Subcutaneous adipose tissue (tissue), 4 donors: ENCODE results near the gene EDNRA. TPM values are rescaled to one million over a fixed set of nuclear protein-coding genes. Genes with fewer than 3 reads are reported as not detected.

Source experiments
- total RNA-seq, 4 donors: library from RNA; depleted of rRNA; stranded (reverse); fragments of >200 nt; gene quantifications; one replicate each; pipeline ENCODE4 v1.1.0, GENCODE V29; 2016
- TF ChIP-seq, protein P1 (sequence below): fragments of 450-650 bp; IDR thresholded peaks from one replicate; pipeline ENCODE4 v1.5.1; 2016; ENCODE audit warnings: low read depth, mild to moderate bottlenecking, control low read depth, antibody characterized with exemption, moderate library complexity

The EDNRA gene
- total RNA-seq, 4 donors from 2014 or later: 2.9 to 8.0 (median 4.8) TPM

DNA sequence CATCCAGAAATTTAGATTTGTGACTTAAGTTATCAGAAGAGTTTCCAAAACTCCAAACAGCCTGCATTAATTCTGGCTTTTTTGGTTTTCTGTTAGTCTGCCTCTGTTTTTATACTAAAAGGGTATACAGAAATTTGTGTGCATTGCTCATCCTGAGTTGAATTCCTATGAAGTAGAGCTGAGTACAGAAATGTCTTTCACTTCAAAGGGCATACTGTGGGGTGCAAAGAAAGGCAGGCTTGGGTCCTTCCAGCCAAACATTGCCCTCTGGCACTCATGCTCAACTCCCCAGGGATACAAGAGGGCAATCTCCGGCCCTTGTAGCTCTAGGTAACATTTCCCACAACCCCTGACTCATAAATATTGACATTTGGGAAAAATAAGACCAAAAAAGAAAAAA lies 108.7 kb downstream of the EDNRA start:
- TF ChIP-seq, protein P1, sequence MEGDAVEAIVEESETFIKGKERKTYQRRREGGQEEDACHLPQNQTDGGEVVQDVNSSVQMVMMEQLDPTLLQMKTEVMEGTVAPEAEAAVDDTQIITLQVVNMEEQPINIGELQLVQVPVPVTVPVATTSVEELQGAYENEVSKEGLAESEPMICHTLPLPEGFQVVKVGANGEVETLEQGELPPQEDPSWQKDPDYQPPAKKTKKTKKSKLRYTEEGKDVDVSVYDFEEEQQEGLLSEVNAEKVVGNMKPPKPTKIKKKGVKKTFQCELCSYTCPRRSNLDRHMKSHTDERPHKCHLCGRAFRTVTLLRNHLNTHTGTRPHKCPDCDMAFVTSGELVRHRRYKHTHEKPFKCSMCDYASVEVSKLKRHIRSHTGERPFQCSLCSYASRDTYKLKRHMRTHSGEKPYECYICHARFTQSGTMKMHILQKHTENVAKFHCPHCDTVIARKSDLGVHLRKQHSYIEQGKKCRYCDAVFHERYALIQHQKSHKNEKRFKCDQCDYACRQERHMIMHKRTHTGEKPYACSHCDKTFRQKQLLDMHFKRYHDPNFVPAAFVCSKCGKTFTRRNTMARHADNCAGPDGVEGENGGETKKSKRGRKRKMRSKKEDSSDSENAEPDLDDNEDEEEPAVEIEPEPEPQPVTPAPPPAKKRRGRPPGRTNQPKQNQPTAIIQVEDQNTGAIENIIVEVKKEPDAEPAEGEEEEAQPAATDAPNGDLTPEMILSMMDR: no peak

DNA sequence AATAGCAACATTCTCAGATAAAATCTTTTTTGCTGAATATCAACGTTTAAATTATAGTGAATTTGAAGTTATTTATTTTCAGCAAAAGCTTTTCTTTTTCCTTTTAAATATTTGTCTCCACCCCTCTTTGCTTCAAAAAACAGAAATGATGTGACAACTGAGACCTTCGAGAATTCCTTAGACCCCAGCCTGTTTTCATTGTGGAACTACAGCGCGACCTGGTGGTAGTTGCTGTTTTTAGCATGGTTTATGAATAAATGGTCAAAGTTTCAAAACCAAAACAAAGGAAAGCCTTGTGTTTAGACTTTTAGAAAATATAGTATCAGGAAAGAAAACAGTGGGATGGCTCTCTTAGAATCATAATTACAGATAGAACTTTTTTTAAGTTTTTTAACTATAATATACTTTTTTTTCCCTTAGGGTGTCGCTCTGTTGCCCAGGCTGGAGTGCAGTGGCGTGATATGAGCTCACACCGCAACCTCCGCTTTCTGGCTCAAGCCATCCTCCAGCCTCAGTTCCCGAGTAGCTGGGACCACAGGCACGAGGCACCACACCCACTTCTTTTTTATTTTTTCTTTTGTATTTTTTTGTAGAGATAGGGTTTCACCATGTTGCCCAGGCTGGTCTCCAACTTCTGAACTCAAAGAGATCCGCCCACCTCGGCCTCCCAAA lies 109.5 kb downstream of the EDNRA start:
- TF ChIP-seq, protein P1: no peak

DNA sequence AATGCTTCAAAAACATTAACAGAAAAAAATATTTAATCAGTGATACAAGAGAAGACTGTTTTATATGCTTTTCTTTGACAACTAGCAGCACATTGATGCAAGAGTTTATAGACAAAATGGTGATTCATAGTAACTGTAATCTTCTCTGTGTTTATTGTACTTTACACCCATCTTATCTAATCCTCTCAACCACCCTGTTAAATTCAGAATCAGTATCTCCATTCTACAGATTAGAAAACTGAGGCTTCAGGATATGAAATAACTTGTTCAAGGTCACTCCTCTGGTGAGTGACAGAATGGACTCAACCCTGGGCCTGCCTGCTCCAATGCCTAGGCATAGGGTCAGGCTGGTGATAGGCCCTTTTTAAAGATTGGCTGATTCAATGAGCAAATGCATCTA lies 110.2 kb downstream of the EDNRA start:
- TF ChIP-seq, protein P1: no peak

DNA sequence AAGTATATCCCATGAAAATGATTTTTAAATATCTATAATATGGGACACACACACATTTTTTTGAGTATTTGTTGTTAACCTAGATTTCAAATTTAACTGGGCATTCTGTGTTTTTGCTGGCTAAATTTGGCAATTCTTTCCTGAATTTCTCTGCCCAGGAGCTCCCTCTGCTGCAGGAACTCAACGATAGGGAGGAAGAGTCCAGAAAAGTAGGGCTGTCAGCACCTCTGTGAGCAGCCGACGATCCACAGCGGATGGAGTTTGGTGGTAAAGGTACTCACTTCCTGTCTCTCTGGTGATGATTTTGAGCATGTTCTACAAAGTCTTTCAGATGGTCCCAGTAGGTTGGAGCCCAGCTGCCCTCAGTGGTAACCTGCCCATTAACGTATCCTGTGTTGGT lies 113.2 kb downstream of the EDNRA start:
- TF ChIP-seq, protein P1: no peak

Other genes with a start within 250 kb of the EDNRA start
- gene TMEM184C, start 136.3 kb downstream of the EDNRA start, total RNA-seq: 10 to 100 TPM; 14.5 to 35.0 (median 23.7) TPM
- gene PRMT9, start 203.1 kb downstream of the EDNRA start, total RNA-seq: 10 to 100 TPM in 2 of 4 donors, 1 to 10 TPM in 2; 7.3 to 14.1 (median 10.5) TPM